Spleen (tissue), 7 donors: ENCODE results near the gene APOA1.
A peak's percentile ranks its signal among the peaks of the same experiment; 100 is the strongest.

Experiments
- POLR2A ChIP-seq, 3 donors: fragments of 450-650 bp; IDR thresholded peaks; one replicate each; pipeline ENCODE4 v1.5.1; 2017; ENCODE audit warnings: antibody characterized with exemption in 3 of 3, mild to moderate bottlenecking in 1 of 3
- POLR2AphosphoS5 ChIP-seq, 3 donors: sonication (generic); formaldehyde crosslinking; IDR thresholded peaks; one replicate each; pipeline ENCODE4 v1.5.1; 2017; ENCODE audit warnings: antibody characterized with exemption in 3 of 3
- TF ChIP-seq, protein P1 (sequence below), 11 experiments: fragments of 200-600 bp in 7 of 11; fragments of 450-650 bp in 4 of 11; sonication (generic) in 4 of 11; IDR thresholded peaks in 8 of 11; conservative IDR thresholded peaks in 3 of 11; 1 replicate in 7 of 11; 2 replicates in 4 of 11; pipeline versions ENCODE4 v1.4.0 to v1.8.0; 2016 to 2021; ENCODE audit warnings: antibody characterized with exemption in 11 of 11, inconsistent platforms in 4 of 11, mild to moderate bottlenecking in 1 of 11
- donor health status: DM: no; HTN: no; CAD: no; lungs with moderate emphysema.
- donor health status: DM: no; HTN: no; CAD: no.
- donor health status: DM: no; HTN: no; CAD: no.

DNA sequence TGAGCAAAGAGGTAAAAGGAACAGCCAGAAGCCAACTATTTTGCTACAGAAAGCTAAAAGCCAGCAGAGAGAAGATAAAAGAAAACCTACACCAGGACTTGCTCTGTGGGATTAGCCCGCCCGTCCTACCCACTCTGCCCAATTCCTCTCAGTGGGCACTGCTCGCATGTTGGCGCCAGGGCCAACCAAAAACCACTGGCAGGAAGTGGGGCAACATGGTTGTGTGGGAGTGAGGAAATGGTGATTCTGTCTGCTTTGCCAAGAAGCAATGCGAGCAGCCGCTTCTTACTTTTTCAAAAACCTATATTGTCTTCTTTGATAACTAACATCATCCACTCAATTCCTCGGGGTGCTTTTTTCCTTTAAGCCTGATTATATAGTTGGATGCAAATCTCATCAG is 14.2 kb upstream of the APOA1 start:
- TF ChIP-seq, protein P1, sequence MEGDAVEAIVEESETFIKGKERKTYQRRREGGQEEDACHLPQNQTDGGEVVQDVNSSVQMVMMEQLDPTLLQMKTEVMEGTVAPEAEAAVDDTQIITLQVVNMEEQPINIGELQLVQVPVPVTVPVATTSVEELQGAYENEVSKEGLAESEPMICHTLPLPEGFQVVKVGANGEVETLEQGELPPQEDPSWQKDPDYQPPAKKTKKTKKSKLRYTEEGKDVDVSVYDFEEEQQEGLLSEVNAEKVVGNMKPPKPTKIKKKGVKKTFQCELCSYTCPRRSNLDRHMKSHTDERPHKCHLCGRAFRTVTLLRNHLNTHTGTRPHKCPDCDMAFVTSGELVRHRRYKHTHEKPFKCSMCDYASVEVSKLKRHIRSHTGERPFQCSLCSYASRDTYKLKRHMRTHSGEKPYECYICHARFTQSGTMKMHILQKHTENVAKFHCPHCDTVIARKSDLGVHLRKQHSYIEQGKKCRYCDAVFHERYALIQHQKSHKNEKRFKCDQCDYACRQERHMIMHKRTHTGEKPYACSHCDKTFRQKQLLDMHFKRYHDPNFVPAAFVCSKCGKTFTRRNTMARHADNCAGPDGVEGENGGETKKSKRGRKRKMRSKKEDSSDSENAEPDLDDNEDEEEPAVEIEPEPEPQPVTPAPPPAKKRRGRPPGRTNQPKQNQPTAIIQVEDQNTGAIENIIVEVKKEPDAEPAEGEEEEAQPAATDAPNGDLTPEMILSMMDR (IDR thresholded peaks at IDR 0.05 in 8 of 11, conservative IDR thresholded peaks at IDR 0.05 in 3 of 11) = no peak
- no peak for TF ChIP-seq POLR2A (IDR thresholded peaks at IDR 0.05)
- TF ChIP-seq POLR2AphosphoS5 (IDR thresholded peaks at IDR 0.05) = peak in 2 of 3 donors; percentile 60 to 75
